Sigmoid colon (tissue), 7 donors: ENCODE data around the gene MAP2. TPM values are rescaled to one million over a fixed set of nuclear protein-coding genes. Genes with fewer than 3 reads are reported as not detected.
A peak's percentile ranks its signal among the peaks of the same experiment; 100 is the strongest.

Source experiments
- DNase-seq: peaks from one replicate; pipeline ENCODE4 v3.0.0-alpha.2; 2019
- H3K27ac ChIP-seq, 4 donors: fragments of 200-600 bp; sonication (generic); one replicate each; pipeline ENCODE4 v1.5.1; 2016 to 2019; ENCODE audit warnings: mild to moderate bottlenecking in 1 of 4
- H3K27me3 ChIP-seq, 3 donors: fragments of 200-600 bp; sonication (generic); one replicate each; pipeline ENCODE4 v1.5.1; 2019; ENCODE audit warnings: mild to moderate bottlenecking in 1 of 3
- H3K36me3 ChIP-seq, 4 donors: fragments of 200-600 bp; sonication (generic); one replicate each; pipeline ENCODE4 v1.5.1; 2016 to 2019
- H3K4me1 ChIP-seq, 4 donors: fragments of 200-600 bp; sonication (generic); one replicate each; pipeline ENCODE4 v1.5.1; 2017 to 2019
- H3K4me3 ChIP-seq, 4 donors: fragments of 200-600 bp; sonication (generic); one replicate each; pipeline ENCODE4 v1.5.1; 2017 to 2019; ENCODE audit warnings: mild to moderate bottlenecking in 2 of 4, moderate library complexity in 1 of 4
- H3K9me3 ChIP-seq, 4 donors: fragments of 200-600 bp in 3 of 4; sonication (generic) in 3 of 4; one replicate each; pipeline versions ENCODE4 v1.5.1 to v1.6.1; 2013 to 2019
- CTCF ChIP-seq, 4 experiments: fragments of 450-650 bp in 3 of 4; fragments of 200-600 bp in 1 of 4; IDR thresholded peaks; one replicate each; pipeline ENCODE4 v1.5.1; 2016 to 2019; ENCODE audit warnings: antibody characterized with exemption in 4 of 4, mild to moderate bottlenecking in 3 of 4, moderate library complexity in 2 of 4
- EP300 ChIP-seq, 4 donors: sonication (generic); formaldehyde crosslinking; IDR thresholded peaks; one replicate each; pipeline ENCODE4 v1.6.1; 2017; ENCODE audit warnings: antibody characterized with exemption in 4 of 4
- POLR2A ChIP-seq, 2 donors: fragments of 450-650 bp; IDR thresholded peaks; one replicate each; pipeline ENCODE4 v1.6.1; 2016; ENCODE audit warnings: antibody characterized with exemption in 2 of 2, mild to moderate bottlenecking in 2 of 2, moderate library complexity in 2 of 2
- POLR2AphosphoS5 ChIP-seq, 4 donors: sonication (generic); formaldehyde crosslinking; IDR thresholded peaks; one replicate each; pipeline ENCODE4 v1.6.1; 2017; ENCODE audit warnings: antibody characterized with exemption in 4 of 4
- WGBS, 2 donors: extraction: QIAGEN DNeasy Blood & Tissue Kit; methylation state at CpG; one replicate each; pipeline ENCODE4 v1.1.7; 2013; 5-methylcytosine and 5-hydroxymethylcytosine counted together
- intact Hi-C: fragments of 100-400 bp; cut with DNase I; formaldehyde crosslinking; loops from one replicate; pipeline ENCODE4 v1.15.1; 2023
- polyA plus RNA-seq, 3 donors: library from polyadenylated mRNA; stranded (reverse); fragments of 200-250 nt; gene quantifications; one replicate each; pipeline ENCODE4 v1.2.3, GENCODE V29; 2013
- small RNA-seq, 3 donors: library from RNA; depleted of rRNA; stranded (forward); fragments of <200 nt; gene quantifications; one replicate each; pipeline ENCODE3, GENCODE V24; 2016
- total RNA-seq, 4 donors: library from RNA; depleted of rRNA; stranded (reverse); fragments of >200 nt; gene quantifications; one replicate each; pipeline ENCODE4 v1.1.0, GENCODE V29; 2016
- donor health status: healthy with polysubstance abuse.
- donor health status: Bipolar disorder and iron deficiency.
- donor health status: healthy.

Gene MAP2
- total and polyA plus RNA-seq, 7 donors = 0.46 to 21.8 (median 8.4) TPM

- intact Hi-C loops = no loop called here
- no peak overlapping the region for H3K27ac ChIP-seq
Observed at GRCh38 chr2:209768557-209768956, 344.7 kb downstream of the MAP2 start.

GRCh38 chr2:209771474-209772289 lies 347.8 kb downstream of the MAP2 start, which contains the start of gene UNC80:
Gene UNC80 (plus strand): TSS chr2:209771832. CDS start chr2:209772073, 241 bp downstream.
- peak within 1 kb of the TSS in 3 of 4 donors; percentile 7 to 34 (median 27) for H3K4me3 ChIP-seq

More at GRCh38 chr2:209768557-209768956, 344.7 kb downstream of the MAP2 start:
- H3K4me3 ChIP-seq = no peak overlapping the region
- H3K4me1 ChIP-seq = peaks cover 0 to 11% (median 7%) of the 10 kb centered on the region in 4 donors
- no peaks in the 10 kb centered on the region for H3K9me3 ChIP-seq
- peaks cover 0 to 34% (median 17%) of the 10 kb centered on the region in 3 donors for H3K27me3 ChIP-seq
- no peaks in the 10 kb centered on the region for H3K36me3 ChIP-seq
- DNase-seq = no peak
- TF ChIP-seq CTCF (IDR thresholded peaks at IDR 0.05) (no peak), EP300 (IDR thresholded peaks at IDR 0.05) (no peak), POLR2AphosphoS5 (IDR thresholded peaks at IDR 0.05) (no peak), POLR2A (IDR thresholded peaks at IDR 0.05) (no peak)

GRCh38 chr2:209772290-209772685 lies 348.4 kb downstream of the MAP2 start:
- Histone ChIP-seq H3K27ac (no peak overlapping the region), H3K9me3 (no peaks in the 10 kb centered on the region), H3K27me3 (peaks cover 0 to 44% (median 17%) of the 10 kb centered on the region in 3 donors), H3K4me1 (peaks cover 0 to 11% (median 7%) of the 10 kb centered on the region in 4 donors), H3K4me3 (peak overlapping the region in 1 of 4 donors; percentile 27), H3K36me3 (no peaks in the 10 kb centered on the region)
- WGBS, 2 donors = 14 to 24% methylated on average over 8 of the region's 8 CpGs
- no peak for DNase-seq
- intact Hi-C loops = no loop called here
- TF ChIP-seq POLR2A (IDR thresholded peaks at IDR 0.05) (no peak), POLR2AphosphoS5 (IDR thresholded peaks at IDR 0.05) (no peak), EP300 (IDR thresholded peaks at IDR 0.05) (no peak), CTCF (IDR thresholded peaks at IDR 0.05) (no peak)

More at GRCh38 chr2:209771474-209772289, 347.8 kb downstream of the MAP2 start, which contains the start of gene UNC80:
- WGBS, 2 donors = 4 to 13% methylated on average over 69 to 73 of the region's 73 CpGs
- H3K27me3 ChIP-seq = peaks cover 0 to 38% (median 17%) of the 10 kb centered on the region in 3 donors
- no peaks in the 10 kb centered on the region for H3K9me3 ChIP-seq
- no peak within 1 kb of the TSS for H3K27ac ChIP-seq
- peaks cover 0 to 11% (median 7%) of the 10 kb centered on the region in 4 donors for H3K4me1 ChIP-seq
- TF ChIP-seq POLR2A (IDR thresholded peaks at IDR 0.05) (no peak), CTCF (IDR thresholded peaks at IDR 0.05) (no peak), POLR2AphosphoS5 (IDR thresholded peaks at IDR 0.05) (no peak), EP300 (IDR thresholded peaks at IDR 0.05) (no peak)
- DNase-seq = peak; percentile 64
- intact Hi-C loops = no loop called here
- no peaks in the 10 kb centered on the region for H3K36me3 ChIP-seq

- intact Hi-C loops = no loop called here
- H3K27ac ChIP-seq = no peak overlapping the region
- 7 to 16% methylated on average over 3 of the region's 3 CpGs for WGBS, 2 donors
- no peaks in the 10 kb centered on the region for H3K36me3 ChIP-seq
- TF ChIP-seq EP300 (IDR thresholded peaks at IDR 0.05) (no peak), CTCF (IDR thresholded peaks at IDR 0.05) (no peak), POLR2A (IDR thresholded peaks at IDR 0.05) (no peak), POLR2AphosphoS5 (IDR thresholded peaks at IDR 0.05) (no peak)
- no peak overlapping the region for H3K4me3 ChIP-seq
- H3K9me3 ChIP-seq = no peaks in the 10 kb centered on the region
- peaks cover 0 to 11% (median 7%) of the 10 kb centered on the region in 4 donors for H3K4me1 ChIP-seq
- no peak for DNase-seq
- peaks cover 0 to 44% (median 17%) of the 10 kb centered on the region in 3 donors for H3K27me3 ChIP-seq
Observed at GRCh38 chr2:209773377-209773776, 349.5 kb downstream of the MAP2 start.

Small RNA genes within 50 kb of the gene (small RNA-seq; reads per million reads assigned to genes)
- gene RNA5SP118 = 0 reads per million in 3 donors
